Right lobe of liver (tissue), 6 donors: ENCODE measurements around the gene PRSS36. TPM values are rescaled to one million over a fixed set of nuclear protein-coding genes. Genes with fewer than 3 reads are reported as not detected.
"Not testable (repeated sequence)": the region's sequence is repeated elsewhere in the genome, so short reads cannot be mapped to it uniquely, and the experiment has no call there.

ENCODE experiments used
- ATAC-seq, 4 donors: fragments of 200-7000 bp; cut with Tn5 transposase; one replicate each; pipeline ENCODE4 v1.9.1; 2020; ENCODE audit warnings: mild to moderate bottlenecking in 4 of 4, moderate library complexity in 4 of 4
- DNase-seq, 3 donors: peaks; one replicate each; pipeline ENCODE4 v3.0.0-alpha.2; 2020
- H3K27ac ChIP-seq, 3 donors: fragments of 200-600 bp; one replicate each; pipeline ENCODE4 v1.8.0; 2022
- H3K27me3 ChIP-seq, 2 donors: fragments of 200-600 bp; one replicate each; pipeline ENCODE4 v1.8.0; 2022
- H3K36me3 ChIP-seq, 4 donors: fragments of 200-600 bp; sonication (generic) in 1 of 4; one replicate each; pipeline versions ENCODE4 v1.5.1 to v1.8.0; 2017 to 2022; ENCODE audit warnings: control low read depth in 1 of 4
- H3K4me1 ChIP-seq, 4 donors: fragments of 200-600 bp; sonication (generic) in 1 of 4; one replicate each; pipeline versions ENCODE4 v1.5.1 to v1.8.0; 2017 to 2022; ENCODE audit warnings: control low read depth in 1 of 4
- H3K4me3 ChIP-seq, 3 donors: fragments of 200-600 bp; one replicate each; pipeline ENCODE4 v1.8.0; 2022
- H3K9me3 ChIP-seq, 4 donors: fragments of 200-600 bp; sonication (generic) in 1 of 4; one replicate each; pipeline versions ENCODE4 v1.5.1 to v1.8.0; 2017 to 2022; ENCODE audit warnings: control low read depth in 1 of 4
- POLR2A ChIP-seq: fragments of 450-650 bp; IDR thresholded peaks from one replicate; pipeline ENCODE4 v1.6.1; 2017; ENCODE audit warnings: antibody characterized with exemption, mild to moderate bottlenecking
- WGBS: methylation state at CpG from one replicate; pipeline ENCODE4 v1.1.6; 2018; ENCODE audit warnings: low coverage, low lambda C conversion rate; ENCODE audit not compliant: insufficient coverage; ENCODE audit errors: missing lambda C conversion rate; 5-methylcytosine and 5-hydroxymethylcytosine counted together
- intact Hi-C, 2 donors: fragments of 100-400 bp; cut with DNase I; formaldehyde crosslinking; loops; one replicate each; pipeline versions ENCODE4 v1.11.2 to v1.14.1; 2022
- long read RNA-seq: library from polyadenylated mRNA; unstranded; transcript quantifications from one replicate; pipeline ENCODE4 v2.0.0, GENCODE V29; 2019
- total RNA-seq, 6 experiments: library from RNA; depleted of rRNA in 2 of 6; stranded (reverse); fragments of >200 nt in 2 of 6; fragmentation: NEBNext Ultra II Directional in 3 of 6; extraction: Animal tissue kit (Norgen Biotek cat#: 25700) in 3 of 6; gene quantifications; one replicate each; pipeline versions ENCODE4 v1.1.0 to v1.2.4, GENCODE V29; 2016 to 2023
- TF ChIP-seq, protein P1 (sequence below), 4 donors: fragments of 200-600 bp in 3 of 4; fragments of 450-650 bp in 1 of 4; IDR thresholded peaks; one replicate each; pipeline versions ENCODE4 v1.5.1 to v1.8.0; 2016 to 2022; ENCODE audit warnings: antibody characterized with exemption in 4 of 4, mild to moderate bottlenecking in 2 of 4
- donor health status: DM: no; HTN: yes; CAD: no.
- donor health status: DM: no; HTN: no; CAD: no.
- donor health status: DM: no; HTN: no; CAD: no.
- donor health status: DM: no; HTN: yes; CAD: no.
- donor health status: DM: no; HTN: yes; CAD: no.

Gene PRSS36
- 1 to 10 TPM in 3 of 6 experiments, under 1 TPM in 3; 0.25 to 1.6 (median 1.0) TPM for total RNA-seq
- long read RNA-seq, partial matches to known transcripts = 0 of 1 reads
- long read RNA-seq, other reads (novel, unspliced or antisense) = 1 of 1 reads

DNA sequence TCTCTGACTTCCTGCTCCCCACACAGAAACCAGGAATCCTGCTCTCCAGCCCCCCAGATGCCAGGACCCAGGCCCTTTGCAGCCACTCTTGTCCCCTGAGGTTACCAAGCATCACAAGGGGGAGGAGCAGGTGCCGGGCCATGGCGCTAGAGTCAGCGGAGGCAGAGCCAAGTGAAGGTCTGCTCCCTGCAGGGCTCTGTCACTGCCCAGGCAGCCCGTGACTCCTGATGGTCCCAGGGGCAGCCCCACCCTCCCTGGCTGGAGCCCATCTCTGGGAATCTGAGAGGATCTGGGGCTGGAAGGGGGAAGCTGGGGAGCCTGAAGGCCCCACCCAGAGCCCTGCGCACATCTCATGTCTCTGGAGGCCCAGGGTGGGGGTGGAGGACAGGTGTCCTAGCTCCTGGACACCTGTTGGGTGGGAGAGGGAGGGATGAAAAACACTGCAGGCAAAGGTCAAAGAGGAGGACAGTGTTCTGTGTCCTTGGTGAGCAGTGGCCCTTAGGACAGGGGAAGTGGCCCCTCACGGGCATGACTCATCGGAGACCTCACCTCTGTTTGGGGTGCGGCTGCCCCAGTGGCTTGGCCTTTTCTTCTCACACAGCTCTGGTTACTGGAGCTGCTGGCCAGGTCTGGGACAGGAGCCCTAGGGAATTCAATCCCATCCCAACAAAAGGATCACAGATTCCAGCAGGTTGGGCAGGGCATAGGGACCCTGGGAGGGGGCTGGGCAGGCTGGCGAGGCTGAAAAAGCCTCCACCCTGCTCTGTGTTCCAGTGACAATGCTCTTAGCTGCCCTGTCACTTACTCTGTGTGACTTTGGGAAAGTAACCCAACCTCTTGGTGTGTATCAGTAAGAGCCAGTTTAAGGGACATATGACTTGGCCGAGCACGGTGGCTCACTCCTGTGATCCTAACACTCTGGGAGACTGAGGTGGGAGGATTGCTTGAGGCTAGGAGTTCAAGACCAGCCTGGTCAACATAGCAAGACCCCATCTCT, at the start of gene PRSS36:
Gene PRSS36, minus strand, starts transcription at position 173 of the 997 bp plus-strand sequence. Its CDS starts 31 bp downstream, at position 142.
- DNase-seq (no peak), ATAC-seq (peak in 2 of 4 donors; percentile 8 to 10)
- WGBS = 83% methylated on average over 1 of the region's 11 CpGs
- Histone ChIP-seq H3K36me3 (no peaks in the 10 kb centered on the region), H3K4me1 (no peaks in the 10 kb centered on the region), H3K9me3 (no peaks in the 10 kb centered on the region), H3K27me3 (no peaks in the 10 kb centered on the region), H3K27ac (no peak within 1 kb of the TSS), H3K4me3 (no peak within 1 kb of the TSS)
- TF ChIP-seq, protein P1, sequence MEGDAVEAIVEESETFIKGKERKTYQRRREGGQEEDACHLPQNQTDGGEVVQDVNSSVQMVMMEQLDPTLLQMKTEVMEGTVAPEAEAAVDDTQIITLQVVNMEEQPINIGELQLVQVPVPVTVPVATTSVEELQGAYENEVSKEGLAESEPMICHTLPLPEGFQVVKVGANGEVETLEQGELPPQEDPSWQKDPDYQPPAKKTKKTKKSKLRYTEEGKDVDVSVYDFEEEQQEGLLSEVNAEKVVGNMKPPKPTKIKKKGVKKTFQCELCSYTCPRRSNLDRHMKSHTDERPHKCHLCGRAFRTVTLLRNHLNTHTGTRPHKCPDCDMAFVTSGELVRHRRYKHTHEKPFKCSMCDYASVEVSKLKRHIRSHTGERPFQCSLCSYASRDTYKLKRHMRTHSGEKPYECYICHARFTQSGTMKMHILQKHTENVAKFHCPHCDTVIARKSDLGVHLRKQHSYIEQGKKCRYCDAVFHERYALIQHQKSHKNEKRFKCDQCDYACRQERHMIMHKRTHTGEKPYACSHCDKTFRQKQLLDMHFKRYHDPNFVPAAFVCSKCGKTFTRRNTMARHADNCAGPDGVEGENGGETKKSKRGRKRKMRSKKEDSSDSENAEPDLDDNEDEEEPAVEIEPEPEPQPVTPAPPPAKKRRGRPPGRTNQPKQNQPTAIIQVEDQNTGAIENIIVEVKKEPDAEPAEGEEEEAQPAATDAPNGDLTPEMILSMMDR (IDR thresholded peaks at IDR 0.05) = no peak
- no peak for TF ChIP-seq POLR2A
- intact Hi-C loops = no loop called here

DNA sequence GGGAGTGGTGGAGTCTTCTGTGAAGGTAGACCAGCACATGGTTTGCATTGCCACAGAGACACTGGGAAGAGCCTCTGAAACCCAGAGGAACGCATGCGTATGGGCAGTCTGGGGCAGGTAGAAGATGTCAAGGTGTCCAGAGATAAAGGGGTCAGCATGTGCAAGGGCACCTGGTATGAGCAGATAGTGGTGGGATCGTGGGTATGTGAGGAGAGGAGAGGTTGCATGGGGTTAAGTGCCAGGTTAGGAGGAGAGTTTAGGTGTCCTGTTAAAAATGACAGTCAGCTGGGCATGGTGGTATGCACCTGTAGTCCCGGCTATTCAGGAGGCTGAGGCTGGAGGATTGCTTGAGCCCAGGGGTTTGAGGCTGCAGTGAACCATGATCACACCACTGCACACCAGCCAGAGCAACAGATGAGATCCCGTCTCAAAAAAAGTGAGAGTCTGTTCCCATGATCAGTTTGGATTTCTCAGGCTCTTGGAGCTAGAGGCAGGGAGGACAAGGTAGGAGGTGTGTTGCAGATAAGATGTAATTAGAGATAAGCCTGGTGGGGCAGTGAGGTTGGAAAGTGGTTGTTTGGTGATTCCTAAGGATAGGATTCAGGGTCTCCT, 49.7 kb upstream of the PRSS36 start:
- no peaks in the 10 kb centered on the region for H3K9me3 ChIP-seq
- ATAC-seq (no peak), DNase-seq (no peak)
- no peak overlapping the region for H3K4me3 ChIP-seq
- no peak overlapping the region for H3K27ac ChIP-seq
- H3K4me1 ChIP-seq = peaks cover 0 to 17% (median 0%) of the 10 kb centered on the region in 4 donors
- H3K27me3 ChIP-seq = no peaks in the 10 kb centered on the region
- 86% methylated on average over 4 of the region's 5 CpGs for WGBS
- intact Hi-C loops = no loop called here
- no peak for TF ChIP-seq POLR2A
- TF ChIP-seq, protein P1 (IDR thresholded peaks at IDR 0.05) = no peak
- peaks cover 0 to 8% (median 2%) of the 10 kb centered on the region in 4 donors for H3K36me3 ChIP-seq

DNA sequence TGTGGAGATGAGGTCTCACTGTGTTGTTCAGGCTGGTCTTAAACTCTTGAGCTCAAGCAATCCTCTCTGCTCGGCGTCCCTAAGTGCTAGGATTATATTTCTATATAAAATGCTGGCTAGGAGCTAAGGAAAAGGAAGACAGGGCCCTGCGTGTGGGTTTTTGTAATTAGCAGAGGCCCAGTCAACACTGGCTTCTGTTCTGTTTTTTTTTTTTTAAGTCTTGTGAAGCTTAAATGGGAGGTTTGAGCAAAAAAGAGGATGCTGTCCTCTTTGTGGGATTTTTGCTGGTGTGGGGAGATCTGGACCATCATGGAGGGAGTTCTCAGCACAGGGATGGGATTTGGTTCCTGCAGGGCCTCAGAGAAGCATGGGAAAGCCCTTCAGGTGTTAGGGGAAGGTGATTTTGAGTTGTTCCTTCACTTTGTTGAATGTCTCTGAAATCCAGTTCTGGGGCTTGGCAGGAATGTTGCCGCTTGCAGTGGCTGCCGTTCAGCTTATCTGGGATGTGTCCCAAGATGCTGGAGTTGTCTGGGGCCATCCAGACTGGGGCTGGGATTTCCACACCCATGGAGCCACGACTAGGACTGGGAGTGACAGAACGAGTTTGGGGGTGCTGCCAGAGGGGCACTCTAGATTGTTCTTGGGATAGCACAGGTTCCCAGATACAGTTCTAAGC, 48.5 kb upstream of the PRSS36 start:
- intact Hi-C loops = no loop called here
- Histone ChIP-seq H3K4me1 (peaks cover 0 to 17% (median 0%) of the 10 kb centered on the region in 4 donors), H3K36me3 (peaks cover 0 to 20% (median 5%) of the 10 kb centered on the region in 4 donors), H3K27me3 (no peaks in the 10 kb centered on the region), H3K9me3 (no peaks in the 10 kb centered on the region), H3K4me3 (no peak overlapping the region), H3K27ac (no peak overlapping the region)
- DNase-seq = no peak
- ATAC-seq = no peak
- WGBS = 64% methylated on average over 4 of the region's 7 CpGs
- no peak for TF ChIP-seq POLR2A
- TF ChIP-seq, protein P1 (IDR thresholded peaks at IDR 0.05) = no peak

DNA sequence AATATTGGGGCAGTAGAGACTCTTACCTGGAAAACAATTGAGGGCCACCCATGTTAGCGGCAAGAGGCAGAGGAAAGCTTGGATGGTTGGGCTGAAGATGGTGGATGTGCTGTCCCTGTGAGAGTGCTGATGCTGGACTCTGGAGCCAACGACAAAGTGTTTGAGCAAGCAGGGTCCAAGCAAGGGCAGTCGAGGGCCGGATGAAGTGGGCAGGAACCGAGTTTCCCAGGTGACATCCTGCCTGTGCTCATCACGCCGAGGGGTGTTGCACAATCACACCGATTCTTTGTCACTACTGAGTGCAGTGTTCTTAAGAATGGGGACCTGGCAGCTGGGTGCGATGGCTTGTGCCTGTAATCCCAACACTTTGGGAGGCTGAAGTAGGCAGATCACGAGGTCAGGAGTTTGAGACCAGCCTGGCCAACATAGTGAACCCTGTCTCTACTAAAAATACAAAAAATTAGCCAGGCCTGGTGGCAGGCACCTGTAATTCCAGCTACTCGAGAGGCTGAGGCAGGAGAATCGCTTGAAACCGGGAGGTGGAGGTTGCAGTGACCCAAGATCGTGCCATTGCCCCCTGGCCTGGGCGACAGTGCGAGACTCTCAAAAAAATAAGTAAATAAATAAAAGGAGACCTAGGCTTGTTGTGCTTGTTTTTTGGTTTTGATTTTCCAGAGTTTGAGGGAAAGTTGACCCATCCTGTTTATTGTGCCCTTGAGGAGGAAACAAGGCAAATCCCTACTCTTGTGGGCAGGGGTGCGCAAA, 46.6 kb upstream of the PRSS36 start:
- intact Hi-C loops = no loop called here
- H3K27me3 ChIP-seq = no peaks in the 10 kb centered on the region
- no peaks in the 10 kb centered on the region for H3K9me3 ChIP-seq
- H3K27ac ChIP-seq = no peak overlapping the region
- 66% methylated on average over 16 of the region's 17 CpGs for WGBS
- H3K4me1 ChIP-seq = peaks cover 0 to 8% (median 0%) of the 10 kb centered on the region in 4 donors
- H3K4me3 ChIP-seq = no peak overlapping the region
- peaks cover 5 to 37% (median 15%) of the 10 kb centered on the region in 4 donors for H3K36me3 ChIP-seq
- no peak for TF ChIP-seq POLR2A
- TF ChIP-seq, protein P1 (IDR thresholded peaks at IDR 0.05) = no peak
- DNase-seq (no peak), ATAC-seq (peak in 3 of 4 donors; percentile 28 to 43 (median 33))

DNA sequence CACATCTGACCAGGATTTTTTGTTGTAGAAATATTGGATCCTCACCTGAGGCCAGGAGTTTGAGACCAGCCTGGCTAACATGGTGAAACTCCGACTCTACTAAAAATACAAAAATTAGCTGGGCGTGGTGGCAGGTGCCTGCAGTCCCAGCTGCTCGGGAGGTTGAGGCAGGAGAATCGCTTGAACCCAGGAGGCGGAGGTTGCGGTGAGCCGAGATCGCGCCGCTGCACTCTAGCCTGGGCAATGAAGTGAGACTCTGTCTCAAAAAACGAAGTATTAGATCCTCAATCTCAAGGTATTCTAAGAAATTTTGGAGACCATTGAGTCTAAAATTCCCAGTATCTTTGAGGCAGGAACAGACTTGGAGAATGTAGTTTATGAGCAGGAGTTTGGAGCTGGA, 46.0 kb upstream of the PRSS36 start:
- H3K9me3 ChIP-seq, DNase-seq, H3K4me3 ChIP-seq, intact Hi-C loops, H3K27ac ChIP-seq, ATAC-seq, H3K4me1 ChIP-seq, H3K27me3 ChIP-seq: not testable (repeated sequence)
- 94% methylated on average over 3 of the region's 11 CpGs for WGBS
- peaks cover 8 to 44% (median 21%) of the 10 kb centered on the region in 4 donors for H3K36me3 ChIP-seq
